A673 (cell line): ENCODE data around the gene TERB1. TPM values are rescaled to one million over a fixed set of nuclear protein-coding genes. Genes with fewer than 3 reads are reported as not detected.
"Not testable (repeated sequence)": the region's sequence is repeated elsewhere in the genome, so short reads cannot be mapped to it uniquely, and the experiment has no call there.

ENCODE experiments used
- BruUV-seq: library from RNA; stranded (reverse); fragments of 400-500 nt; replicated peaks from 2 replicates; lab custom pipeline; 2021; lab: Mats Ljungman, UMichigan
- CTCF ChIA-PET: fragments of 300-600 bp; sonication (Branson Sonifier 250); formaldehyde crosslinking; loops from one replicate; lab custom pipeline; 2022; ENCODE audit warnings: antibody characterized with exemption; lab: Charles Lee
- POLR2A ChIA-PET: fragments of 300-600 bp; sonication (Branson Sonifier 250); formaldehyde crosslinking; loops from one replicate; lab custom pipeline; 2022; ENCODE audit warnings: antibody characterized with exemption; ENCODE audit not compliant: low non-redundant PET; lab: Charles Lee
- DNase-seq: peaks from one replicate; pipeline ENCODE4 v3.0.0-alpha.2; 2015; ENCODE audit warnings: low spot score
- H3K27ac ChIP-seq: fragments of 200-600 bp; sonication (generic); 2 replicates; pipeline ENCODE4 v1.5.1; 2016; ENCODE audit warnings: mixed run types, low read depth, mild to moderate bottlenecking, mixed read lengths, antibody characterized with exemption, low read length; ENCODE audit not compliant: poor library complexity, severe bottlenecking
- H3K27me3 ChIP-seq: fragments of 200-600 bp; sonication (generic); replicated peaks from 2 replicates; pipeline ENCODE4 v1.6.1; 2017; ENCODE audit warnings: mixed run types, low read depth, mild to moderate bottlenecking, mixed read lengths, antibody characterized with exemption, low read length; ENCODE audit not compliant: insufficient read depth, poor library complexity
- H3K36me3 ChIP-seq: fragments of 200-600 bp; sonication (generic); 2 replicates; pipeline ENCODE4 v1.6.1; 2016; ENCODE audit warnings: mixed run types, mild to moderate bottlenecking, mixed read lengths, antibody characterized with exemption, low read length; ENCODE audit not compliant: insufficient read depth, poor library complexity, severe bottlenecking
- H3K4me1 ChIP-seq: fragments of 200-600 bp; sonication (generic); 2 replicates; pipeline ENCODE4 v1.6.1; 2017; ENCODE audit warnings: mixed run types, mild to moderate bottlenecking, mixed read lengths, antibody characterized with exemption, low read length; ENCODE audit not compliant: insufficient read depth, poor library complexity, severe bottlenecking
- H3K4me3 ChIP-seq: fragments of 200-600 bp; sonication (generic); 2 replicates; pipeline ENCODE4 v1.5.1; 2016; ENCODE audit warnings: low read depth, mixed run types, mild to moderate bottlenecking, mixed read lengths, low read length; ENCODE audit not compliant: poor library complexity, severe bottlenecking
- H3K9me3 ChIP-seq: fragments of 200-600 bp; sonication (generic); 2 replicates; pipeline ENCODE4 v1.6.1; 2016; ENCODE audit warnings: mixed run types, low read depth, mild to moderate bottlenecking, mixed read lengths, antibody characterized with exemption, low read length; ENCODE audit not compliant: poor library complexity, severe bottlenecking
- CTCF ChIP-seq: fragments of 300-800, 200-600 bp; sonication (generic); conservative IDR thresholded peaks from 2 replicates; pipeline ENCODE4 v1.5.1; 2017; ENCODE audit warnings: low read depth, mild to moderate bottlenecking, antibody characterized with exemption, low read length, moderate library complexity, mixed read lengths
- EZH2 ChIP-seq: fragments of 200-600 bp; sonication (generic); IDR thresholded peaks from 2 replicates; pipeline ENCODE4 v1.6.1; 2017; ENCODE audit warnings: borderline replicate concordance, low read depth, mild to moderate bottlenecking, mixed read lengths, antibody characterized with exemption, low read length; ENCODE audit not compliant: poor library complexity, severe bottlenecking
- intact Hi-C: fragments of 100-400 bp; cut with micrococcal nuclease; formaldehyde crosslinking; loops from one replicate; pipeline ENCODE4 v1.10.0; 2022; ENCODE audit not compliant: unreplicated experiment
- total RNA-seq: library from RNA; stranded (reverse); gene quantifications from 2 replicates; pipeline ENCODE4 v1.2.3, GENCODE V29; 2021

Gene TERB1
- total RNA-seq, 1 experiment from 2014 or later, result not detected

DNA sequence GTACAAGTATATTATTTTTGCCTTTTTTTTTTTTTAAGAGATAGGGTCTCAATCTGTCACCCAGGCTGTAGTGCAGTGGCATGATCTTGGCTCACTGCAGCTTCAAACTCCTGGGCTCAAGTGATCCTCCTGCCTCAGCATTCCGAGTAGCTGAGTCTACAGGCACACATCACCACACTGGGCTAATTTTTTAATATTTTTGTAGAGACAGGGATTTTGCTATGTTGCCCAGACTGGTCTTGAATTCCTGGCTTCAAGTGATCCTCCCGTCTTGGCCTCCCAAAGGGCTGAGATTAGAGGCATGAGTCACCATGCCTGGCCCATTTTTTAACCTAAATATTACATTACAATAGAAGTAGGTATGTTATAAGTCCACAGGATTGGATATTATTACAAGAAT, 3.2 kb downstream of the TERB1 start:
- TF ChIP-seq CTCF (no peak), EZH2 (no peak)
- POLR2A ChIA-PET, result no interaction called here
- intact Hi-C loops, result no loop called here
- no peak for DNase-seq
- H3K36me3 ChIP-seq, result peaks cover 11% of the 10 kb centered on the region
- no peak overlapping the region for H3K4me3 ChIP-seq
- CTCF ChIA-PET, result no interaction called here
- BruUV-seq, result no TSS peak
- H3K27ac ChIP-seq, result no peak overlapping the region
- no peaks in the 10 kb centered on the region for H3K27me3 ChIP-seq
- H3K4me1 ChIP-seq, result no peaks in the 10 kb centered on the region
- H3K9me3 ChIP-seq, result no peaks in the 10 kb centered on the region

DNA sequence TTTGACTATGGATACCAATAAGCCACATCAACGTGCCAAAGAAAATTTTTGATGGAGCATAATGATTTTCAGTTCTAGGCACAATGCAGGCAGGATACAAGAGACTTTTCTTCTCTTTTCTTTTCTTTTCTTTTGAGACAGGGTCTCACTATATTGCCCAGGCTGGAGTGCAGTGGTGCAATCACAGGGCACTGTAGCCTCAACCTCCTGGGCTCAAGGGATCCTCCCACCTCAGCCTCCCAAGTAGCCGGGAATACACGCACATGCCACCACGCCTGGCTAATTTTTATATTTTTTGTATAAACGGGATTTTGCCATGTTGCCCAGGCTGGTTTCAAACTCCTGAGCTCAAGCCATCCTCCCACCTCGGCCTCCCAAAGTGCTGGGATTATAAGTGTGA, 7.4 kb downstream of the TERB1 start:
- intact Hi-C loops, POLR2A ChIA-PET, H3K4me3 ChIP-seq: not testable (repeated sequence)

DNA sequence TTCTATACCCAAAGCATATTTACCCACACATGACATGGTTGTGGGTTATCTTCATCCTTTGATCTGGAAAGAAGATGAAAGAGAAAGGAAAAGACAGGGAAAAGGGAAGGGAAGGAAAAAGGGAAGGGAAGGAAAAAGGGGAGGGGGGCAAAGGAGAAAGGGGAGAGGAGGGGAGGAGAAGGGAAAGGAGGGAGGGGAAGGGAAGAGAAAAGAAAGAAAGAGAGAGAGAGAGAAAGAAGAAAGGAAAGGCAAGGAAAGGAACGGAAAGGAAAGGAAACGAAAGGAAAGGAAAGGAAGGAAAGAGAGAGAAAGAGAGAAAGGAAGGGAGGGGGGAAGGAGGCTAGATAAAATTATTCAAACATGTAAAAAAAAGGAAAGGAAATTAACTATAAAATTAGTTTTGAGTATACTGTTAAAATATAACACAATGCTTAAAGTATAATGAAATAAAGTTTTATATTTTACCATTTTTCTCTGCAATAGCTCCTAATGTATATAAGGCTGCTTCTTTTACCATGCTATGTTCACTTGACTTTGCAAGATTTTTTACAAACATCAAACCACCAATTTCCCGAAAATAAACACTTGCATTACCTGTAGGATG, 11.2 kb downstream of the TERB1 start:
- Histone ChIP-seq H3K36me3 (no peaks in the 10 kb centered on the region), H3K27me3 (peaks cover 5% of the 10 kb centered on the region), H3K4me3 (no peak overlapping the region), H3K4me1 (no peaks in the 10 kb centered on the region), H3K9me3 (no peaks in the 10 kb centered on the region), H3K27ac (no peak overlapping the region)
- BruUV-seq, result no TSS peak
- intact Hi-C loops, result no loop called here
- TF ChIP-seq CTCF (no peak), EZH2 (no peak)
- CTCF ChIA-PET, result no interaction called here
- DNase-seq, result no peak
- POLR2A ChIA-PET, result no interaction called here

More for the DNA sequence above, 7.4 kb downstream of the TERB1 start:
- H3K27ac ChIP-seq, H3K27me3 ChIP-seq, H3K36me3 ChIP-seq, CTCF ChIA-PET, H3K9me3 ChIP-seq, DNase-seq, BruUV-seq, H3K4me1 ChIP-seq: not testable (repeated sequence)

GRCh38 chr16:66787427-66787826, 14.0 kb downstream of the TERB1 start:
- H3K4me3 ChIP-seq, result no peak overlapping the region
- TF ChIP-seq EZH2, result no peak
- POLR2A ChIA-PET, result no interaction called here
- no TSS peak for BruUV-seq
- DNase-seq, result no peak
- no peaks in the 10 kb centered on the region for H3K4me1 ChIP-seq
- H3K36me3 ChIP-seq, result no peaks in the 10 kb centered on the region
- no peak overlapping the region for H3K27ac ChIP-seq
- CTCF ChIA-PET, result no interaction called here
- H3K9me3 ChIP-seq, result no peaks in the 10 kb centered on the region
- intact Hi-C loops, result no loop called here
- H3K27me3 ChIP-seq, result peaks cover 5% of the 10 kb centered on the region
